HCT116 (cell line): ENCODE measurements around the gene AUTS2. TPM values are rescaled to one million over a fixed set of nuclear protein-coding genes. Genes with fewer than 3 reads are reported as not detected.

Experiments
- ATAC-seq: fragments of 200-7000 bp; cut with Tn5 transposase; 2 replicates; pipeline ENCODE4 v1.9.1; 2020; ENCODE audit warnings: mild to moderate bottlenecking, moderate library complexity
- BruUV-seq: library from RNA; stranded (reverse); fragments of 400-500 nt; replicated peaks from 2 replicates; lab custom pipeline; 2021; lab: Mats Ljungman, UMichigan
- CTCF ChIA-PET: fragments of 300-600 bp; sonication (Branson Sonifier 250); formaldehyde crosslinking; loops from one replicate; lab custom pipeline; 2021; ENCODE audit warnings: antibody characterized with exemption; lab: Charles Lee
- POLR2A ChIA-PET: fragments of 300-600, 350-600 bp; sonication (Branson Sonifier 250); formaldehyde crosslinking; loops from one replicate; lab custom pipeline; 2021; ENCODE audit warnings: antibody characterized with exemption; lab: Charles Lee
- RAD21 ChIA-PET, 2 experiments: fragments of 300-600 bp; sonication (Branson Sonifier 250); formaldehyde crosslinking; loops; one replicate each; lab custom pipeline; 2023; ENCODE audit warnings: low total read pairs in 2 of 2; ENCODE audit not compliant: uncharacterized antibody in 2 of 2, unreplicated experiment in 2 of 2, low non-redundant PET in 1 of 2; lab: Charles Lee
- DNase-seq: peaks from one replicate; pipeline ENCODE4 v3.0.0-alpha.2; 2010; ENCODE audit warnings: low read depth, low spot score
- H2AFZ ChIP-seq: fragments of 200-600 bp; shearing (Covaris generic), sonication (generic); 2 replicates; pipeline ENCODE4 v1.6.1; 2017; ENCODE audit warnings: low read depth, mixed run types, mixed read lengths, antibody characterized with exemption, low read length; ENCODE audit not compliant: poor library complexity, severe bottlenecking
- H3K27ac ChIP-seq: 2 replicates; pipeline ENCODE4 v1.5.1; 2012; ENCODE audit warnings: low read depth, low read length
- H3K27me3 ChIP-seq: fragments of 200-600 bp; sonication (generic); 2 replicates; pipeline ENCODE4 v1.6.1; 2016; ENCODE audit warnings: mixed run types, low read length, mixed read lengths; ENCODE audit not compliant: insufficient read depth
- H3K36me3 ChIP-seq, 2 experiments: fragments of 200-500 bp in 1 of 2; fragments of 200-600 bp in 1 of 2; sonication (Bioruptor generic) in 1 of 2; sonication (generic) in 1 of 2; 2 replicates each; pipeline versions ENCODE4 v1.5.1 to v1.6.1; 2014 to 2016; ENCODE audit warnings: low read length in 2 of 2, inconsistent platforms in 1 of 2, mixed read lengths in 1 of 2, mixed run types in 1 of 2; ENCODE audit not compliant: insufficient read depth in 2 of 2, control insufficient read depth in 1 of 2
- H3K4me1 ChIP-seq, 2 experiments: fragments of 200-600 bp in 1 of 2; sonication (generic) in 1 of 2; 2 replicates each; pipeline versions ENCODE4 v1.5.1 to v1.6.1; 2012 to 2017; ENCODE audit warnings: low read length in 2 of 2, inconsistent platforms in 1 of 2, mild to moderate bottlenecking in 1 of 2, mixed read lengths in 1 of 2, mixed run types in 1 of 2, moderate library complexity in 1 of 2; ENCODE audit not compliant: insufficient read depth in 2 of 2, control insufficient read depth in 1 of 2
- H3K4me2 ChIP-seq: fragments of 200-600 bp; sonication (generic); 2 replicates; pipeline ENCODE4 v1.6.1; 2017; ENCODE audit warnings: mixed run types, low read length, mixed read lengths
- H3K4me3 ChIP-seq, 2 experiments: fragments of 200-600 bp in 1 of 2; sonication (generic) in 1 of 2; replicated peaks in 1 of 2; 2 replicates each; pipeline ENCODE4 v1.5.1; 2011 to 2016; ENCODE audit warnings: low read length in 2 of 2, control low read depth in 1 of 2, low read depth in 1 of 2, mild to moderate bottlenecking in 1 of 2, mixed read lengths in 1 of 2, mixed run types in 1 of 2
- H3K79me2 ChIP-seq: fragments of 200-600 bp; sonication (generic); 2 replicates; pipeline ENCODE4 v1.6.1; 2017; ENCODE audit warnings: mild to moderate bottlenecking, mixed run types, low read length, moderate library complexity, mixed read lengths; ENCODE audit not compliant: insufficient read depth
- H3K9ac ChIP-seq: fragments of 200-600 bp; sonication (generic); 2 replicates; pipeline ENCODE4 v1.6.1; 2016; ENCODE audit warnings: low read length, mixed read lengths
- H3K9me2 ChIP-seq: fragments of 200-600 bp; sonication (generic), shearing (Covaris generic); 2 replicates; pipeline ENCODE4 v1.6.1; 2017; ENCODE audit warnings: mixed run types, mild to moderate bottlenecking, moderate library complexity; ENCODE audit not compliant: insufficient read depth
- H3K9me3 ChIP-seq, 2 experiments: fragments of 200-500 bp in 1 of 2; fragments of 200-600 bp in 1 of 2; sonication (Bioruptor generic) in 1 of 2; sonication (generic) in 1 of 2; 2 replicates each; pipeline ENCODE4 v1.6.1; 2014 to 2017; ENCODE audit warnings: low read length in 2 of 2, mixed read lengths in 2 of 2, inconsistent platforms in 1 of 2, low read depth in 1 of 2, mild to moderate bottlenecking in 1 of 2, mixed run types in 1 of 2, moderate library complexity in 1 of 2; ENCODE audit not compliant: control insufficient read depth in 1 of 2, insufficient read depth in 1 of 2
- H4K20me1 ChIP-seq: fragments of 200-600 bp; sonication (generic), shearing (Covaris generic); 2 replicates; pipeline ENCODE4 v1.6.1; 2017; ENCODE audit warnings: mixed run types, mild to moderate bottlenecking, moderate library complexity; ENCODE audit not compliant: insufficient read depth
- ATF3 ChIP-seq: IDR thresholded peaks from 2 replicates; pipeline ENCODE4 v1.6.1; 2012
- CBX3 ChIP-seq: IDR thresholded peaks from 2 replicates; pipeline ENCODE4 v1.6.1; 2012; ENCODE audit warnings: low read depth
- CEBPB ChIP-seq: IDR thresholded peaks from 2 replicates; pipeline ENCODE4 v1.6.1; 2012; ENCODE audit warnings: low read depth
- EGR1 ChIP-seq: IDR thresholded peaks from 2 replicates; pipeline ENCODE4 v1.6.1; 2012; ENCODE audit warnings: low read depth
- EZH2 ChIP-seq: fragments of 200-600 bp; sonication (generic); IDR thresholded peaks from 2 replicates; pipeline ENCODE4 v1.6.1; 2017; ENCODE audit warnings: antibody characterized with exemption, mixed run types
- EZH2phosphoT487 ChIP-seq: fragments of 200-600 bp; IDR thresholded peaks from 2 replicates; pipeline ENCODE4 v1.6.1; 2018; ENCODE audit warnings: antibody characterized with exemption, borderline replicate concordance
- FOSL1 ChIP-seq: IDR thresholded peaks from 2 replicates; pipeline ENCODE4 v1.6.1; 2012; ENCODE audit warnings: low read depth
- JUND ChIP-seq: IDR thresholded peaks from 2 replicates; pipeline ENCODE4 v1.6.1; 2012
- MAX ChIP-seq: IDR thresholded peaks from 2 replicates; pipeline ENCODE4 v1.6.1; 2012
- POLR2AphosphoS5 ChIP-seq: IDR thresholded peaks from 2 replicates; pipeline ENCODE4 v1.6.1; 2011; ENCODE audit warnings: mild to moderate bottlenecking, low read depth, low read length, moderate library complexity
- RAD21 ChIP-seq: IDR thresholded peaks from 2 replicates; pipeline ENCODE4 v1.6.1; 2012; ENCODE audit warnings: low read depth, mild to moderate bottlenecking
- REST ChIP-seq: IDR thresholded peaks from 2 replicates; pipeline ENCODE4 v1.6.1; 2012; ENCODE audit warnings: low read depth
- SIN3A ChIP-seq: IDR thresholded peaks from 2 replicates; pipeline ENCODE4 v1.6.1; 2012; ENCODE audit warnings: low read depth
- SP1 ChIP-seq: IDR thresholded peaks from 2 replicates; pipeline ENCODE4 v1.6.1; 2012; ENCODE audit warnings: low read depth
- TCF7L2 ChIP-seq: IDR thresholded peaks from 2 replicates; pipeline ENCODE4 v1.7.0; 2011; ENCODE audit warnings: borderline replicate concordance, inconsistent platforms; ENCODE audit not compliant: insufficient read depth, insufficient read length; ENCODE audit errors: extremely low read depth
- YY1 ChIP-seq: IDR thresholded peaks from 2 replicates; pipeline ENCODE4 v1.6.1; 2011; ENCODE audit warnings: low read length, low read depth, moderate library complexity, mild to moderate bottlenecking; ENCODE audit not compliant: insufficient replicate concordance; ENCODE audit errors: extremely low read depth
- ZBTB33 ChIP-seq: IDR thresholded peaks from 2 replicates; pipeline ENCODE4 v1.6.1; 2011; ENCODE audit warnings: mild to moderate bottlenecking, low read length, moderate library complexity; ENCODE audit not compliant: insufficient replicate concordance; ENCODE audit errors: extremely low read depth
- ZFX ChIP-seq: fragments of 450-650 bp; IDR thresholded peaks from 2 replicates; pipeline ENCODE4 v1.6.1; 2017
- ZNF274 ChIP-seq: fragments of 200-500 bp; sonication (Bioruptor generic); IDR thresholded peaks from 2 replicates; pipeline ENCODE4 v1.6.1; 2014; ENCODE audit warnings: mild to moderate bottlenecking, low read depth, low read length, inconsistent platforms
- intact Hi-C: fragments of 100-400 bp; cut with micrococcal nuclease; formaldehyde crosslinking; loops from 2 replicates; pipeline ENCODE4 v1.10.0; 2022
- total RNA-seq: library from RNA; stranded (reverse); gene quantifications from one replicate; pipeline ENCODE4 v1.2.1, GENCODE V29; 2021; ENCODE audit not compliant: unreplicated experiment

The AUTS2 gene
- total RNA-seq, 1 experiment from 2014 or later: 0.93 TPM

GRCh38 chr7:70053421-70053820 lies 455.1 kb downstream of the AUTS2 start:
- H3K4me1 ChIP-seq: no peaks in the 10 kb centered on the region
- H3K27ac ChIP-seq: no peak overlapping the region
- peaks cover 0 to 24% of the 10 kb centered on the region in 2 experiments; a peak in 2 of 4 replicates for H3K9me3 ChIP-seq
- no peak overlapping the region for H3K4me3 ChIP-seq
- no peak overlapping the region for H2AFZ ChIP-seq
- no peaks in the 10 kb centered on the region for H3K27me3 ChIP-seq
- TF ChIP-seq POLR2AphosphoS5: no peak
- no peak for TF ChIP-seq ATF3
- TF ChIP-seq FOSL1: no peak
- TF ChIP-seq SP1: no peak
- TF ChIP-seq EZH2phosphoT487: no peak
- TF ChIP-seq CEBPB: no peak
- TF ChIP-seq YY1: no peak
- TF ChIP-seq CBX3: no peak
- no peak for TF ChIP-seq ZFX
- no peak for TF ChIP-seq ZNF274
- TF ChIP-seq JUND: no peak
- TF ChIP-seq MAX: no peak
- TF ChIP-seq TCF7L2: no peak
- no peak for TF ChIP-seq EGR1
- TF ChIP-seq RAD21: no peak
- TF ChIP-seq REST: no peak
- no peak for TF ChIP-seq ZBTB33
- no peak for TF ChIP-seq EZH2
- TF ChIP-seq SIN3A: no peak
- TF ChIP-seq, all 23 proteins: peak for 0
- Histone ChIP-seq H3K79me2 (no peaks in the 10 kb centered on the region), H3K9ac (no peak overlapping the region), H3K4me2 (no peak overlapping the region), H3K9me2 (no peaks in the 10 kb centered on the region), H4K20me1 (no peaks in the 10 kb centered on the region), H3K36me3 (no peaks in the 10 kb centered on the region)
- intact Hi-C loops: no loop called here
- no TSS peak for BruUV-seq
- ChIA-PET POLR2A (no interaction called here), RAD21 (no interaction called here), CTCF (no interaction called here)
- DNase-seq (no peak), ATAC-seq (no peak)
